GM12878 (cell line): Measurements from ENCODE around the gene ZNF385C. TPM values are rescaled to one million over a fixed set of nuclear protein-coding genes. Genes with fewer than 3 reads are reported as not detected.

Source experiments
- ATAC-seq: fragments of 200-7000 bp; cut with Tn5 transposase; 3 replicates; pipeline ENCODE4 v1.9.1; 2020; ENCODE audit warnings: mild to moderate bottlenecking, moderate library complexity
- BruUV-seq: library from RNA; stranded (reverse); fragments of 400-500 nt; replicated peaks from 2 replicates; lab custom pipeline; 2021; lab: Mats Ljungman, UMichigan
- CTCF ChIA-PET: fragments of 300-600 bp; sonication (Branson Sonifier 250); formaldehyde crosslinking; extraction: SDS; loops from one replicate; lab custom pipeline; 2021; ENCODE audit warnings: inconsistent platforms; lab: Yijun Ruan, JAX
- POLR2A ChIA-PET: fragments of 350-600 bp; formaldehyde crosslinking; extraction: SDS; loops from one replicate; lab custom pipeline; 2021; ENCODE audit warnings: inconsistent platforms; lab: Charles Lee
- RAD21 ChIA-PET: fragments of 300-600 bp; sonication (Branson Sonifier 250); formaldehyde crosslinking; loops from one replicate; lab custom pipeline; 2023; ENCODE audit warnings: antibody characterized with exemption; ENCODE audit not compliant: unreplicated experiment; lab: Charles Lee
- SMC1A ChIA-PET: fragments of 300-600 bp; sonication (Branson Sonifier 250); formaldehyde crosslinking; loops from one replicate; lab custom pipeline; 2023; ENCODE audit not compliant: unreplicated experiment, uncharacterized antibody; lab: Charles Lee
- DNase-seq: peaks from one replicate; pipeline ENCODE4 v3.0.0-alpha.2; 2011; ENCODE audit warnings: low read depth, low spot score
- FAIRE-seq: peaks from 3 replicates; lab custom pipeline; 2011; peaks lifted over from hg19 to GRCh38; lab: Jason Lieb, UNC
- H2AFZ ChIP-seq: 2 replicates; pipeline ENCODE4 v1.6.0; 2011; ENCODE audit warnings: low read depth, low read length, control low read depth; ENCODE audit not compliant: control insufficient read depth
- H3K27ac ChIP-seq: 2 replicates; pipeline ENCODE4 v1.5.1; 2011; ENCODE audit warnings: control low read depth; ENCODE audit not compliant: control insufficient read depth, insufficient read depth
- H3K27me3 ChIP-seq, 2 experiments: replicated peaks in 1 of 2; 2 replicates each; pipeline versions ENCODE4 v1.6.0 to v1.6.1; 2011; ENCODE audit warnings: low read length in 1 of 2; ENCODE audit not compliant: control insufficient read depth in 2 of 2, insufficient read depth in 2 of 2
- H3K36me3 ChIP-seq, 2 experiments: 2 replicates each; pipeline ENCODE4 v1.5.1; 2011; ENCODE audit warnings: low read length in 1 of 2; ENCODE audit not compliant: control insufficient read depth in 2 of 2, insufficient read depth in 2 of 2
- H3K4me1 ChIP-seq: 2 replicates; pipeline ENCODE4 v1.6.1; 2011; ENCODE audit warnings: mild to moderate bottlenecking, low read length, moderate library complexity, mixed read lengths; ENCODE audit not compliant: control insufficient read depth, insufficient read depth
- H3K4me2 ChIP-seq: 2 replicates; pipeline ENCODE4 v1.6.0; 2011; ENCODE audit warnings: control low read depth; ENCODE audit not compliant: control insufficient read depth, insufficient read depth
- H3K4me3 ChIP-seq: fragments of 200-600 bp; sonication (generic); 2 replicates; pipeline ENCODE4 v1.5.1; 2016
- H3K79me2 ChIP-seq: 2 replicates; pipeline ENCODE4 v1.6.0; 2011; ENCODE audit warnings: low read length; ENCODE audit not compliant: control insufficient read depth, insufficient read depth
- H3K9ac ChIP-seq: 2 replicates; pipeline ENCODE4 v1.8.0; 2011; ENCODE audit warnings: low read length, control low read depth, mixed read lengths; ENCODE audit not compliant: control insufficient read depth, insufficient read depth
- H3K9me3 ChIP-seq: replicated peaks from 3 replicates; pipeline ENCODE4 v1.5.1; 2011; ENCODE audit warnings: mild to moderate bottlenecking, low read length; ENCODE audit not compliant: control insufficient read depth, insufficient read depth
- H4K20me1 ChIP-seq: 2 replicates; pipeline ENCODE4 v1.6.0; 2011; ENCODE audit not compliant: control insufficient read depth, insufficient read depth
- BACH1 ChIP-seq: fragments of 450-650 bp; IDR thresholded peaks from 2 replicates; pipeline ENCODE4 v1.6.1; 2017; ENCODE audit warnings: mild to moderate bottlenecking, borderline replicate concordance
- RAD21 ChIP-seq: IDR thresholded peaks from 2 replicates; pipeline ENCODE4 v1.6.1; 2011; ENCODE audit warnings: mild to moderate bottlenecking, low read depth, low read length, moderate library complexity; ENCODE audit not compliant: insufficient read depth
- RAD51 ChIP-seq: fragments of 450-650 bp; IDR thresholded peaks from 2 replicates; pipeline ENCODE4 v1.6.1; 2016; ENCODE audit warnings: moderate library complexity, mild to moderate bottlenecking, inconsistent platforms
- RB1 ChIP-seq: fragments of 450-650 bp; formaldehyde crosslinking; IDR thresholded peaks from 2 replicates; pipeline ENCODE4 v1.6.1; 2017; ENCODE audit warnings: mild to moderate bottlenecking, borderline replicate concordance
- STAT3 ChIP-seq: IDR thresholded peaks from 2 replicates; pipeline ENCODE4 v1.6.1; 2011; ENCODE audit warnings: low read depth, low read length, improper control_type of control experiment
- YBX1 ChIP-seq: fragments of 450-650 bp; IDR thresholded peaks from 2 replicates; pipeline ENCODE4 v1.6.1; 2016; ENCODE audit warnings: antibody characterized with exemption
- WGBS: methylation state at CpG from one replicate; pipeline ENCODE4 v1.1.6; 2016; ENCODE audit warnings: low lambda C conversion rate; ENCODE audit not compliant: insufficient replicate concordance, insufficient coverage; ENCODE audit errors: missing lambda C conversion rate; 5-methylcytosine and 5-hydroxymethylcytosine counted together
- in situ Hi-C: fragments of 300-500 bp; cut with MboI; formaldehyde crosslinking; loops from 9 replicates; pipeline ENCODE4 v1.14.3; 2018; ENCODE audit warnings: mixed read lengths
- intact Hi-C: fragments of 100-400 bp; cut with micrococcal nuclease; formaldehyde crosslinking; loops from one replicate; pipeline ENCODE4 v1.14.2; 2022; ENCODE audit not compliant: unreplicated experiment
- polyA plus RNA-seq, 11 experiments: library from polyadenylated mRNA; depleted of rRNA in 4 of 11; unstranded in 6 of 11; stranded (reverse) in 5 of 11; fragments of >200 nt; fragmentation: Nextera tagmentation in 4 of 11; fragmentation: Illumina TruSeq in 1 of 11; extraction: Ambion mirVana in 4 of 11; extraction: Trizol in 1 of 11; gene quantifications; 1 replicate in 1 of 11; 2 replicates in 10 of 11; pipeline versions ENCODE4 v1.2.1 to v1.2.3, GENCODE V29; 2011 to 2016; ENCODE audit warnings: inconsistent platforms in 2 of 11, missing spikeins in 2 of 11, low read depth in 1 of 11
- total RNA-seq, 4 experiments: library from RNA; depleted of rRNA in 3 of 4; stranded (reverse); fragments of >200 nt in 3 of 4; fragmentation: Illumina TruSeq in 1 of 4; extraction: Trizol in 1 of 4; gene quantifications; 2 replicates each; pipeline versions ENCODE4 v1.2.1 to v1.2.3, GENCODE V29; 2013 to 2021
- TF ChIP-seq, protein P1 (sequence below): fragments of 450-650 bp; formaldehyde crosslinking; IDR thresholded peaks from 2 replicates; pipeline ENCODE4 v1.4.0; 2022; ENCODE audit warnings: mild to moderate bottlenecking, moderate library complexity

The ZNF385C gene
- total and polyA plus RNA-seq, 10 of the 15 experiments (the other 5 are each of a cell fraction or from before 2014, with no cell fraction given) = 0.06 to 0.20 (median 0.07) TPM; not detected in 5

DNA sequence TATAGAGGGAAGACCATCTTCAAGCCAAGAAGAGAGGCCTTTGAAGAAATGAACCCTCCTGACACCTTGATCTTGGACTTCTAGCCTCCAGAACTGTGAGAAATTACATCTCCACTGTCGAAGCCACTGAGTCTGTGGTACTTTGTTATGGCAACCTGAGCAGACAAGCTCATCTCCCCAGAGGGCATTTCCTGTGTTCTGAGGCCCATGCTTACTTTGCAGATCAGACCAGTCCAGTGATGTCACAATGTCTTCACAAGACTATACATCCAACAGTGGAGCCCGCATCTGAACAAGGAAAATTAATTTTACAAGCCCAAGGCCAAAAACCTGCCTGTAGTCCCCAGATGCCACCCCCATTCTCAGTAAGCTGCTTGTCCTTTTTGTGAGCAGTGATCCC, 33.1 kb downstream of the ZNF385C start:
- ChIA-PET SMC1A (interaction anchor here (0.6 to 3.2 kb wide), 13 partner anchors 16 to 214 kb away, joined by 3 to 17 read pairs (median 3); partner anchors contain the start of genes CNP and DHX58), RAD21 (interaction anchor here (0.8 to 1.7 kb wide), 7 partner anchors 40 to 116 kb away, joined by 3 to 7 read pairs (median 4); partner anchors contain the start of genes DHX58, DNAJC7 and KCNH4), POLR2A (interaction anchor here (0.6 to 1.3 kb wide), 3 partner anchors 37 to 54 kb away, joined by 4 to 5 read pairs (median 4); partner anchors contain the start of gene DHX58), CTCF (interaction anchor here (0.7 to 6.5 kb wide), 23 partner anchors 9 to 116 kb away, joined by 3 to 100 read pairs (median 6); partner anchors contain the start of genes CNP, DHX58, DNAJC7 and KAT2A)
- ATAC-seq = no peak
- no peaks in the 10 kb centered on the region for H3K27me3 ChIP-seq
- no peaks in the 10 kb centered on the region for H3K9me3 ChIP-seq
- H3K4me2 ChIP-seq = no peak overlapping the region
- H4K20me1 ChIP-seq = no peaks in the 10 kb centered on the region
- no peak overlapping the region for H3K9ac ChIP-seq
- no peak overlapping the region for H3K27ac ChIP-seq
- intact Hi-C loops = loop anchor here (5.0 kb wide), 1 partner anchor 37 kb away; no protein-coding TSS in a partner anchor
- H3K79me2 ChIP-seq = no peaks in the 10 kb centered on the region
- peaks cover 11% of the 10 kb centered on the region for H3K4me1 ChIP-seq
- BruUV-seq = no TSS peak
- in situ Hi-C loops = no loop called here
- TF ChIP-seq STAT3 = no peak
- TF ChIP-seq RB1 = no peak
- no peak for TF ChIP-seq RAD21
- TF ChIP-seq, protein P1, sequence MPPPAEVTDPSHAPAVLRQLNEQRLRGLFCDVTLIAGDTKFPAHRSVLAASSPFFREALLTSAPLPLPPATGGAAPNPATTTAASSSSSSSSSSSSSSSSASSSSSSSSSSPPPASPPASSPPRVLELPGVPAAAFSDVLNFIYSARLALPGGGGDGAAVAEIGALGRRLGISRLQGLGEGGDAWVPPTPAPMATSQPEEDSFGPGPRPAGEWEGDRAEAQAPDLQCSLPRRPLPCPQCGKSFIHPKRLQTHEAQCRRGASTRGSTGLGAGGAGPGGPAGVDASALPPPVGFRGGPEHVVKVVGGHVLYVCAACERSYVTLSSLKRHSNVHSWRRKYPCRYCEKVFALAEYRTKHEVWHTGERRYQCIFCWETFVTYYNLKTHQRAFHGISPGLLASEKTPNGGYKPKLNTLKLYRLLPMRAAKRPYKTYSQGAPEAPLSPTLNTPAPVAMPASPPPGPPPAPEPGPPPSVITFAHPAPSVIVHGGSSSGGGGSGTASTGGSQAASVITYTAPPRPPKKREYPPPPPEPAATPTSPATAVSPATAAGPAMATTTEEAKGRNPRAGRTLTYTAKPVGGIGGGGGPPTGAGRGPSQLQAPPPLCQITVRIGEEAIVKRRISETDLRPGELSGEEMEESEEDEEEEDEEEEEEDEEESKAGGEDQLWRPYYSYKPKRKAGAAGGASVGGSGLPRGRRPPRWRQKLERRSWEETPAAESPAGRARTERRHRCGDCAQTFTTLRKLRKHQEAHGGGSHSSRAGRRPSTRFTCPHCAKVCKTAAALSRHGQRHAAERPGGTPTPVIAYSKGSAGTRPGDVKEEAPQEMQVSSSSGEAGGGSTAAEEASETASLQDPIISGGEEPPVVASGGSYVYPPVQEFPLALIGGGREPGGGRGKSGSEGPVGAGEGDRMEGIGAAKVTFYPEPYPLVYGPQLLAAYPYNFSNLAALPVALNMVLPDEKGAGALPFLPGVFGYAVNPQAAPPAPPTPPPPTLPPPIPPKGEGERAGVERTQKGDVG (CRISPR knock-in tag) = no peak
- no peak for TF ChIP-seq BACH1
- TF ChIP-seq YBX1 = no peak
- TF ChIP-seq RAD51 = no peak
- FAIRE-seq = no peak
- no peak overlapping the region for H2AFZ ChIP-seq
- H3K36me3 ChIP-seq = no peaks in the 10 kb centered on the region
- WGBS = 49% methylated on average over 2 of the region's 2 CpGs
- DNase-seq = no peak
- H3K4me3 ChIP-seq = no peak overlapping the region
